ENCODE results near the gene RHOF. TPM values are rescaled to one million over a fixed set of nuclear protein-coding genes. Genes with fewer than 3 reads are reported as not detected.
A peak's percentile ranks its signal among the peaks of the same experiment; 100 is the strongest.

Gene RHOF
- total and polyA plus RNA-seq, 2 of the 13 experiments (the other 11 are each of a cell fraction or from before 2014, with no cell fraction given) = 14.6 to 32.2 TPM

DNA sequence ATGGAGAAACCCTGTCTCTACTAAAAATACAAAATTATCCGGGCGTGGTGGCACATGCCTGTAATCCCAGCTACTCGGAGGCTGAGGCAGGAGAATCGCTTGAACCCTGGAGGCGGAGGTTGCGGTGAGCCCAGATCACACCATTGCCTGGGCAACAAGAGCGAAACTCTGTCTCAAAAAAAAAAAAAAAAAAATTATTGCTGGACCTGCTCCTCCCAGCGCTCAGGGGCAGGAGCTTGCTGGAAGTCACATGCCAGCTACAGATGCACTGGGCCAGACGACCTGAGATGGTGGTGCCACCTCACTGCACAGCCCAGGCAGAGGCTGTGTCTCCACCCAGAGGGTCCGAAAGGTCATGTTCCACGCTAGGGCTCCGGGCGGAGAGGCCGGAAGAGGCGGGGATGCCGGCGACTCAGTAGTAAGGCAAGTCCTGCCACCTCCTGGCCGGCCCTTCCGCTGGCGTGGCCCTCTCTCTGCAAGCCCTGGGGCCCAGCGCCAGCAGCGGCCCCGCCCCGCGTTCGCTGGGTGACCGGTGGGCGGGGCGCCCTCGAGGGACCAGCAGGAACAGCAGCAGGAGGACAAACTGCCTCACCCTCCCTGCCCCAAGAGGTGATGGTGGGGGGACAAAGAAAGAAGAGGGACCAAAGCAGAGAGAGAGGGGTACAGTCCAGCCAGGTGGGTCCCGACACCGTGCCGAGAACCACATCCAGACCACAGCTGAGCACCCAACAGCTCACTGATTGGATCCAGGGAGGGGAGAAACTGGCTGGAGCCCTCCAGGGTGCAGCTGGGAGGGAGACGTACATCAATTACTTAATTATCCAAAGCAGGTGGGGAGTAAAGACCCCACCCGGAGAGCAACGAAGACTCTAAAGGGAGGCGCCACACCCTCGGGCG is 3.6 kb upstream of the RHOF start (continued):
- TF ChIP-seq ZNF800 (CRISPR knock-in tag; IDR thresholded peaks at IDR 0.05) (no peak), RARA (CRISPR knock-in tag; IDR thresholded peaks at IDR 0.05) (peak; percentile 91), SOX13 (IDR thresholded peaks at IDR 0.05) (no peak), SOX13 (CRISPR knock-in tag; conservative IDR thresholded peaks at IDR 0.05 in 1 of 2, IDR thresholded peaks at IDR 0.05 in 1 of 2) (peak in 1 of 2 experiments; percentile 74; a peak in 2 of 4 replicates), TAF1 (CRISPR knock-in tag; IDR thresholded peaks at IDR 0.05) (peak; percentile 71; the same call in 1 of the 2 replicates), ZNF281 (CRISPR knock-in tag; IDR thresholded peaks at IDR 0.05; ENCODE audit: borderline replicate concordance) (peak; percentile 57; the same call in 1 of the 2 replicates), YEATS4 (CRISPR knock-in tag; IDR thresholded peaks at IDR 0.05; ENCODE audit: borderline replicate concordance) (peak; percentile 88; the same call in 1 of the 2 replicates), POLR2AphosphoS5 (IDR thresholded peaks at IDR 0.05; ENCODE audit: low read depth, low read length) (peak; percentile 89), AKNA (CRISPR knock-in tag; IDR thresholded peaks at IDR 0.05; ENCODE audit: borderline replicate concordance) (no peak), ZSCAN21 (CRISPR knock-in tag; IDR thresholded peaks at IDR 0.05; ENCODE audit: borderline replicate concordance) (peak; percentile 28; the same call in 1 of the 2 replicates), MBD4 (IDR thresholded peaks at IDR 0.05; ENCODE audit: borderline replicate concordance, low read length) (no peak), TCF12 (IDR thresholded peaks at IDR 0.05) (no peak), TCF12 (CRISPR knock-in tag; IDR thresholded peaks at IDR 0.05) (peak; percentile 60; the same call in 1 of the 2 replicates), MIER3 (CRISPR knock-in tag; IDR thresholded peaks at IDR 0.05; ENCODE audit: borderline replicate concordance) (peak; percentile 20; the same call in 1 of the 2 replicates)
- TF ChIP-seq, protein P1, sequence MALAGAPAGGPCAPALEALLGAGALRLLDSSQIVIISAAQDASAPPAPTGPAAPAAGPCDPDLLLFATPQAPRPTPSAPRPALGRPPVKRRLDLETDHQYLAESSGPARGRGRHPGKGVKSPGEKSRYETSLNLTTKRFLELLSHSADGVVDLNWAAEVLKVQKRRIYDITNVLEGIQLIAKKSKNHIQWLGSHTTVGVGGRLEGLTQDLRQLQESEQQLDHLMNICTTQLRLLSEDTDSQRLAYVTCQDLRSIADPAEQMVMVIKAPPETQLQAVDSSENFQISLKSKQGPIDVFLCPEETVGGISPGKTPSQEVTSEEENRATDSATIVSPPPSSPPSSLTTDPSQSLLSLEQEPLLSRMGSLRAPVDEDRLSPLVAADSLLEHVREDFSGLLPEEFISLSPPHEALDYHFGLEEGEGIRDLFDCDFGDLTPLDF (CRISPR knock-in tag; IDR thresholded peaks at IDR 0.05) = no peak

All from HepG2 (cell line).